Activated CD8-positive, alpha-beta memory T cell treated with anti-CD3 and anti-CD28 coated beads for 48 hours (primary cell): ENCODE results near the gene FAM53C.
A peak's percentile ranks its signal among the peaks of the same experiment; 100 is the strongest.
"Not testable (repeated sequence)": the region's sequence is repeated elsewhere in the genome, so short reads cannot be mapped to it uniquely, and the experiment has no call there.

Experiments
- DNase-seq, 3 experiments: peaks; one replicate each; pipeline ENCODE4 v3.0.0-alpha.2; 2020; ENCODE audit warnings: low read depth in 2 of 3, low spot score in 2 of 3

The FAM53C gene

DNA sequence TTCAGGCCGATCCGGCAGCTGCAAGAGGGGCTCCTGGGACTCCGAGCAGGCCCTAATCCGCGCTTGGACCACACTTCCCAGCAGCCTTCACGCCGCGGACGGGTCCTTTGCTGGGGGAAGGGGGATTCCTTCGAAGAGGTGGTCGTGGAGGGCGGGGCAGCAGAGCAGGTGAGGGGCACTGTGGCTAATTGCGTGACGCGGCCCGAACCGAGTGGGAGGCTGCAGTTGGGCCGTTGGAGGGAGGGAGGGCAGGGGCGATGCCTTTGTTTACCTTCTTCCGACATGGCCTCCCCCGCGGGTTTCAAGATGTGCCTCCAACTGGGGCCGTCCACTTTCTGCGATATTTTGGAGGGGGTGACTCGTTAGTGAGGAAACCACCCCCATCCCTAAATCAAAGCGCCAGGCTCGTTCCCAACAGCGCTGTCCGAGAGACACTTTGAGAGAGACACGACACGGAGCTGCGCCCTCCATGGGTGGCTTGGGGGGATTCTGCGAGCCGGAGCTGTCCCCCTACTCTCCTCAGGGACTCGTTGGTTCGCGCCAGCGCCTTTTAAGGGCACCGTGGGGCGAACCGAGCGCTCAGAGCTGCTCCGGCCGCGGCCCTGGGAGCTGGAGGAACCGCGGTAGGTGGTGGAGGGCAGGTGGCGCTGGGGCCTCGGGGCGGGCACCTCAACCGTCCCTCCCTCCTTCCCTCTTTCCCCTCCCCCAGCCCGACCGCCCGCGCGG lies at the start of gene FAM53C:
TSS of gene FAM53C (plus strand) at position 582 of the 726 bp plus-strand sequence. CDS start 3,070 bp downstream, outside the sequence.
- DNase-seq, result peak; percentile 84 to 98 (median 94)

- no peak for DNase-seq
These were observed 48.8 kb upstream of the FAM53C start for GRCh38 chr5:138289296-138289695.

DNA sequence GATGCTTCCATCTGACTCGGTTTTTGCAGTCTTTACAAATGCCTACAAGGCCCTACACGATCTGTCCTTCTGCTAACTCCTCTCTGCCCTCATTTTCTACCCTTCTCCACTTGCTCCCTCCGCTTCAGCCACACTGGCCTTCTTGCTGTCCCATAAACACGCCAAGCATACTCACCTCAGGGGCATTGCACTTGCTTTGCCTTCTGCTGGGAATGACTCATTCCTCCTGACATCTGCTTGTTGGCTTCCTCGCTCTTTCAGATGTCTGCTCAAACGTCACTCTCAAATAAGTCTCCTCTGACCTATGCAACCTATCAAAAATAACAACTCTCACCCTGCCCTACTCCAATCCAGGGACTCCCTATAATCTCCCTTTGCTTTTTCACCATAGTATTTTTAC lies 34.7 kb upstream of the FAM53C start:
- no peak for DNase-seq

DNA sequence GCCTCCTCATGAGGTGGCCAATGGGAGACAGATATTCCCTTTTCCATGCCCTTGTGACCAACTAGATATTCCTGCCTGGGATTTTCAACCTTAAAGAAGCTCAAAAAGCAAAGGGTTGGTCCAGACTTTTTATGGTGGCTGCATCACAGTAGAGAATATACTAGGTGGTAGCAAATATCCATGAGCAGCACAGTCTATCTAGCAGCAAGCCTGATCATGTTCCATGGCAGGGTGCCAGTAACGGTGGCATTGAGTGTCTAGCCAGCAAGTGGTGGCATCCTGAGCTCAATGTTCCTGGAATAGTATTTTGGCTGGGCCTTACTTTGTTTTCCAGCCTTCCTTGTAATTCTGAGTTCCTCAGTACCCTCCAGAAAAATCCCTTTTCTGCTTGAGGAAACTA lies 32.3 kb upstream of the FAM53C start:
- DNase-seq, result no peak

GRCh38 chr5:138315751-138316278 lies 22.3 kb upstream of the FAM53C start:
- DNase-seq, result no peak

DNA sequence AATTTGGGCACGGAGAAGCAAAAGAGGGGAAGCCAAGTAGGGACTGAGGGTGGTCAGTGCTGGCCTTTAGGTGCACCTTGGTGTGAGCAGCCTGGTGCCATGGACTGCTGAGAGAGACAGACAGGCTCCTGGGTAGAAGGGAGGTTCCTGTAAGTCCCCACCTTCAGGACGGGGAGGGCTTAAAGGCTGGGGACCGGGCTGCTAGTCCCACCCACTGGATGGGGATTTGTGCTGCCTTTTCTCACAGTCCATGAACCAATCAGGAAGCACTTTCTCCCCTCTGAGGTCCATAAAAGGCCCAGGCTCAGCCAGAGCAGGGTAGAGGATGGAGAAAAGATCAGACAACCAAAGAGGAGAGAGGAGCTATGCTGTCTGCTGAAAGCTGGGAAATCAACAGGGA lies 21.7 kb upstream of the FAM53C start:
- DNase-seq, result no peak

GRCh38 chr5:138318211-138318610 lies 19.9 kb upstream of the FAM53C start:
- not testable (repeated sequence) for DNase-seq

DNA sequence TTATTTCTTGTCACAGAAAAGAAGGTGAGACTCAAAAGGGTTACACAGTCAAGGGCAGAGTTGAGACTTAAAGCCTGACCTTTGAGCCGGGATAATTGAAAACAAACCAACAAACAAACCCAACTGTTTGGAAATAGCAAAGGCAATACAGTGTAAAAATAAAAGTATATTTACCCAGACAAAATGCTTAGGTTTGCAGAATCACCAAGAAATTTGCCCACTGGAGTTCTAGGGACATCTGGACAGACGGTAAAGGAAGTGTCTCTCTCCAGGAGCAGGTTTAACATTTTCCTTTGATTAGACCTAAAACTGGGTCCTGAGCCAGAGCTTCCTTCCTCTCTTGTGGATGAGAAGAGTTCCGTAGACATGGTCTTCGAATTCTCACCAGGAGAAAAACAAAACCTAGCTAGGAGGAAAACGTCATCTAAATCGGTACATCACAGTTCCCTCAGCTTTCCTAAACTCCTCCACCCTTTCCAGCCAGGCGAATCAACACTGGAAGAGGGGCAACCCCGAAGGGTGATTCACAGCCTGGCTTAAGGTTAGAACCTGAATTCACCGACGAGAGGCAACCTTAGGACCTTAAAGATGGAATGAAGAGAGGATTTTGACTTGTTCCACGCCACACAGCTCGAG lies 7.1 kb upstream of the FAM53C start:
- no peak for DNase-seq

- peak; percentile 86 to 91 (median 89) for DNase-seq
These were observed 6.4 kb upstream of the FAM53C start, which contains the start of gene CDC25C for GRCh38 chr5:138331449-138332368. TSS of gene CDC25C (minus strand) at chr5:138331804. CDS start at chr5:138331180, 624 bp downstream.

- no peak for DNase-seq
These were observed 3.1 kb upstream of the FAM53C start for GRCh38 chr5:138334867-138335447.

- no peak for DNase-seq
These were observed 948 bp upstream of the FAM53C start for GRCh38 chr5:138336952-138337684.

DNA sequence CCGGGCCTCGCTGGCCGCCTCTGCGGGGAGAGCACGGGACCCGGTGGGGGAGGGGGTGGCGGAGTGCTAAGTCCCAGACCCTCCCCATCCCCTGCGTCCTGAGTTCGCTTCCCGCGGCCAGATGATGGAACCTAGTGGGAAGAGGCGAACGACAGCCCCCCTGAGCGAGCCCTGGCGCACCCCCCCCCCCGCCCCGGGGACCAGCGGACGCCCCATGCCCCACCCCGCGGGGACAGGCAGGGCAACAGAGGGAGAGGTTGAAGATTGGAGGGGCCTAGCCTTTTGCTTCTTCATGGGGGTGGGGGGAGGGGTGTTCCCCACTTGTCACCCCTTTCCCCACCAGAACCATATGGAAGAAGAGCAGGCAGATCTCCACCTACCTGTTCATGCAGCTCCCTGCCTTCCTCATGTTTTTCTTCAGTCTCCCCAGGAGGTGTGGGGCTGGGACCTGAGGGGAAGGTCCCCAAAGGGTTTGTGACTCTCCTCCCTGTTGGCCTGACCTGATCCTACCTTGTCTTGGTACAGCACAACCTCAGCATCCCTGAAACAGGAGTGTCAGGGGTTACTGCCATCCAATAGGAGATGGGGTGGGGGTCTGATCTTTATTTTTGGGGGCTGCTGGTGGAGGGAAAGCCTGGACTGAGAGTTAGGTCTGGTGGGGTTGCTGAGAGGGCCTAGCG lies 485 bp downstream of the FAM53C start:
- DNase-seq, result no peak

GRCh38 chr5:138339091-138339456 lies 1.0 kb downstream of the FAM53C start:
- DNase-seq, result no peak

DNA sequence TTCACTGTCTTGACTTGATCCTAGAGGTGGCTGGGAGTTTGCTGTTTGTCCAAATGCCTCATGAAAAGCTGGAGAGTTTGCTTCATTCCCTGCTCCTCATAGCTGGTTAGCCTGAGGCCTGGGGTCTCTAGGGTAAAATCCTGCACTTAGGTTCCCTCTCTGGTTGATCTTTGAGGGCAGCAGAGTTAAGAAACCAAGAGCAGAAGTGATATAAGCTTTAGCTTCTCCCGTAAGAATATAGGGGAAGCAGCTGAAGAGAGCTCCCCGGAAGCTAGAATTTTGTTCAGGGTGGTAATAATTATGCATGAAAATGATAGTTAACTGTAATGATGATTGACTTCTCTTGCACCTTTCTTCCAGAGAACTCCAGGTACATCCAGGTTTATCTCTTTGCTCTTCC lies 1.4 kb downstream of the FAM53C start:
- DNase-seq, result no peak

- DNase-seq, result no peak
These were observed 1.9 kb downstream of the FAM53C start for GRCh38 chr5:138340008-138340407.

- DNase-seq, result no peak
These were observed 7.0 kb downstream of the FAM53C start for GRCh38 chr5:138344887-138345622.

GRCh38 chr5:138346889-138347288 lies 8.8 kb downstream of the FAM53C start:
- DNase-seq, result no peak

DNA sequence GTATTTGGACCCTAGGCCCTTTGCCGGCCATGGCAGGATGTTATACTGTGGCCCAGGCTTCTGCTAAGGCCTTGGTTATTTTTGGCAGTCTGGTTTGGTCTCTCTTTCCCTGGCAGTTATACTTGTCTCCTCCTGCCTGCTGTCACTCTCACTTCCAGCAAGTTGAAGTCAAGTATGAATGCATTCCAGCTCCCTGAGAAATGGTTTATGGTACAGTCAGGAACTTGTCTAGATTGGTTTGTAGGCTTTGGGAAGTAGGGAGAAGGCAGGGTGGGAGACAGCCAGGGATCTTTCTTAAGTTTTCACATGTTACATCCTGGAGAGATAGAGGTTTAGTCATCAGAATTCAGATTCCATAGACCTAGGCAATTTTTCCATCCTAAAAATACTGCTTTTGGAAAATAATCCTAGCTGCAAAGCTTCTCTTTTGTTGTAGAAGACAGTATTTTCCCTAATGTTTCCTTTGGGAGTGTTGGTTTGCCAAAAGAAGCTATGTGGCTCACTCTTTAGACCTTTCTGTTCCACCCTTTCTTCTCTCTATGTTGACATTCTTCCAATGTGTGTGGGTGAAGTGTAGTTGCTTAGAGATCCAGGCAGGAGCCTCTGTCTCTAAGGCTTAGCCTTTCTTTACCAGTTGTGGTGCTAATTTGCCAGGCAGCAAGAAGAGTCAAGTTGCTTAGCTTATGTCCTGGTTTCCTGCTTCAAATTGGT lies 11.9 kb downstream of the FAM53C start:
- no peak for DNase-seq

DNA sequence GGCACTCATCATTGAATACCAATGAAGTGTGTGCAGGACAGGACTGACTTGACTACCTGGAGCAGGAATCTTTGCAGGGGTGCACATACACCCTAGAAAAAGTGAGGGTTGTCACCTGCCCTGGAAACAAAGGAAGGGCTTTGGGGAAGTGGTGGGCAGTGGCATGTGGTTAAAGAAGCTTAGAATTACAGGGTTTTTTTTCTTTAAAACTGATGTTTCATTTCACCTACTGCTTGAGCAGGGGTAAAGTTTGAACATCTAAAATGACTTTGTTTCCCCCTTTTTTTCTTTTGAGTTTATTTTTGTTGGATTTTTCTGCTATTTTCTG lies 12.5 kb downstream of the FAM53C start:
- no peak for DNase-seq
